HG02981 (cell line): ENCODE data around the gene KCNIP1.

ENCODE experiments used
- ATAC-seq: cut with Tn5 transposase; IDR thresholded peaks from one replicate; pipeline ENCODE4 v1.9.1; 2021; ENCODE audit warnings: mild to moderate bottlenecking, moderate library complexity; ENCODE audit not compliant: unreplicated experiment

Gene KCNIP1

DNA sequence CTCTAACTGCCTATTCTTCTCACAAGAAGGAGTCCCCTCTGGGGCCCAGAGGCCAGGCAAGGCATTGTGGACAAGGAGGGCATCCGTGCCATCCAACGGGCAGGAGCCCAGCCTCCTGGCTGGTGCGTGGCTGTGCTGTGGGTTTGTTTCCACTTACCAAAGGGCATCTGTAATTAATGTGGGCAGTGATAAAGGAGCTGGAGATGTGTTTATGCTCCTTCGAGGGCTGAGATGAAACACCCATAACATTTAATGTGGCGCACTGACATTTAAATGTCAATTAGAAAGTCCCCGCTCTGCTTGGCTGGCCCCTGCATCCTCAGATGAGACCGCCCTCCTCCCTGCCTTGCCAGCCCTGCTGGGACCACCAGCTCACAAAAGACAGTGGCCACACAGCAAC is 57.1 kb downstream of the KCNIP1 start:
- ATAC-seq, result no peak

- no peak for ATAC-seq
Measured at GRCh38 chr5:170562166-170562874, 58.5 kb downstream of the KCNIP1 start.

DNA sequence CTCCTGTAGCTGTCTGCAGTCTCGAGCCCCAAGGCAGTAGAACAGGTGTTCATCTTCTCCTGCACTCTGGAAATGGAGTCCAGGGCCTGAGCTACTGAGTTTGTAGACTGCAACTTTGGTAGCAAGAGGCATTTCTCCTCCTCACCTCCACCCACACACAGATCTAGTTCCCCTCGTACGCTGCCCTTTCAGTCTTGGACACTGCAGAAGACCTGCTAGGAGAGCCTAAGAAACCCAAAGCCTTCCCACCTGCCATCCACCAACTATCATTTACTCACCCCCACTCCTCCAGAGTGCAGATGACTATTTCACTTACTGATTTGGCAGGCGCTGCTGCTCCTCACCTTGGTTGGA is 59.0 kb downstream of the KCNIP1 start:
- ATAC-seq, result no peak

DNA sequence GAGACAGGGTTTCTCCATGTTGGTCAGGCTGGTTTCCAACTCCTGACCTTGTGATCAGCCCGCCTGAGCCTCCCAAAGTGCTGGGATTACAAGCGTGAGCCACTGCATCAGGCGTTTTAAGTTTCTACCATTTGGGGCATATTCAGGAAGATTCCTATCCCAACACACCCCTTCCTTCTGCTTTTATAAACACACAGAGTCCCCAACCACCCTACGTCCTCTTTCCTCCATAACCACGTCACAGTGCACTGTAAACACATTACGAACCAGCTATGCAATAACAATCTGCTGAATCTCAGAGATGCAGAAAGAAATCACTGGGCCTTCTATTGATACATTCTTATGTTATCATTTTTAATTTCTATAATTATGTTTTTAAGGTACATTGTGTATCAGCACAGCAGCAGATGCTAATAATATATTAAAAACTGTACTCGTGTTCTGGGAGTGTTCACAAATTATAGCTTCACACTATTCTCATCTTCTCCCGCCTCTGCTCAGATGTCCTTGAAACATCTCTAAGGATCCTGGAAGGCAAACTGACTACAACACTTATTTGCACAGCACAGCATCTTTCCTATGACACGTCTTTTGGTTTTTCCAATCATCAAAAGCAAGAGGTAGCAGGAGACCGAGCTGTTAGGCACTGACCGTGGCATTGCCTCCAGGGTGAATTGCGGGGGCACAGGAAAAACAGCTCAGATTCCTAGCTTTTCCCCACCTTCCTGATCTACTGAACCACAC is 60.2 kb downstream of the KCNIP1 start:
- no peak for ATAC-seq

GRCh38 chr5:170565072-170565471 is 61.3 kb downstream of the KCNIP1 start:
- no peak for ATAC-seq

- no peak for ATAC-seq
Measured at GRCh38 chr5:170569101-170569500, 65.3 kb downstream of the KCNIP1 start.

GRCh38 chr5:170570476-170570875 is 66.7 kb downstream of the KCNIP1 start:
- no peak for ATAC-seq

DNA sequence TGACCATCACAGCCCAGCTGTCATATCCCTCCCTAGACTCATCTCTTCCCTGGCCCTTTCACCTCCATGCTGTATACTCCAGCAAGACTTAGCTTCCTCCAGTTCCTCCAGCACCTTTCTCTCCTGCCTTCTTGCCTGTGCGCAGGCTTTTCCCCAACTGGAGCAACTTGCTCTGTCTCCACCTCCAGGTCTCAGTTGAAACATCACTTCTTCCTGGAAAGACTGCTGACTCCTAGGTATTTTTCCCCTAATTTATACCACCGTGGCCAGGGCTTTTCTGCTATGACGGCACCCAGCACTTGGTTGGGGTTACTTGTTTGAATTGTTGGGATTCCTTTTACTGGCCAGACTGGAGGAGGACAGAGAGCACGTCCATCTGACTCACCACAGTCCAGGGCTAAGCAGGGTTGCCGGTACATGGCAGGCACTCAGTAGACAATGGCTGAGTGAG is 67.5 kb downstream of the KCNIP1 start:
- no peak for ATAC-seq

DNA sequence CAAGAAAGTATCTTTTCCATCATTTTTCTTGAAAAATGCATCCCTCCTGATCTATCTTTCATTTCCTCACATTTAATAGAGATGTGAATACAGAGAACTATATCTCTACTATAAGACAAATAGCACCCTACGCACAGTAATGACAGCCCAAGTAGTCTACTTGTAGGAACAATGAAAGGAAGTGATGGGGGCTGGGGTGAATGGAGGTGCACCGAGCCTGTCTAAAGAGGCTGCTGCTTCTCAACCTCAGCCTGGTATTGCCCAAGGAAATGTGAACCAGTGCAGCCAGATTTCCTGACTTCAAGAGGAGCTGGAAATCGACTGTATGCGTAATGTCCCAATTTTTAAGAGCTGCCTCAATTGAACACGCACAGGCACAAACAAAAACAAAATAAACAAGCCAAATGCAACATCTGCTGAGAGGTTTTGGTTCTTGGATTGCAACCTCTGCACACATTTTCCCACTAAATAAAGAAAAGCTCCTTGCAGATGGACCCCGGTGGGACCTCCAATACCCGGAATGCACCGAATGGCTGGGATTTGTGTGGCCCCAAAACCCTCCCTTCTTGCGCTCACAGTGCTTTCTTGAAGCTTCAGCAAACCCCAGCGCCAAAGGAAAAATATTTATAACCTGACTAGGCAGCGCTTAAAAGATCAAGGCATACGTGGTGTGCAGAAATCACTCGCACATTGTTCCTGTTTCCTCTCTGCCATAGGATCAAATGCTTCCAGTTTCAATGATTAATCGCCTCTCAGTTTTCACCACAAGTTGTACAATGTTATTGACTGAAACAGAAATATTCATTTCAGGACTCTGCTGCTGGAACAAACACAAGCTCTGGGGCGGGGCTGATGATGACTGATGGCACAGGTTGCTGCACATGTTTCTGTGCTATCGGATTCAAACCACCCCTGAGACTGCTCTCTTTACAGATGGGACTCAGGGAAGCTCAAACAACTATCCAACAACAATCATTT is 68.3 kb downstream of the KCNIP1 start:
- peak; percentile 82 for ATAC-seq

DNA sequence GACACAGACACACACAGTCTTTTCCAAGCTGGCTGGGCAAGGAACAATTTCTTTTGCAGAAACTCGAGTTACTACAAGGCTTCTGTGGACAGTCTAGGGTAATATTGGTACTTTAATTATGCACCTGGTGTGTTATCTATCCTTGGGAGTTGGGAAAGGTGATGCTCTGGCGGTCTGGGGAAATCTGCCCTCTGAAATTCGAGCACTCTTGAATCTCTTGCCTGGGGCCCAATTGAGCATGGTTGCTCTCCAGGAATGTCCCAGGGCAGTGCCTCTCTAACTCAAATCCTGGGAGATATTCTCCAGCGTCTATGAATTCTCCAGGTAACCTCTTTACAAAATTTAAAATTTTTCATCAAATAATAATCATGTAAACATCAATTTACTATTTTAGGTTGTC is 69.3 kb downstream of the KCNIP1 start:
- ATAC-seq, result no peak

- no peak for ATAC-seq
Measured at GRCh38 chr5:170573660-170574059, 69.8 kb downstream of the KCNIP1 start.

- ATAC-seq, result peak; percentile 49
Measured at GRCh38 chr5:170576602-170577535, 73.0 kb downstream of the KCNIP1 start.

GRCh38 chr5:170579601-170580000 is 75.8 kb downstream of the KCNIP1 start:
- ATAC-seq, result no peak

- ATAC-seq, result no peak
Measured at GRCh38 chr5:170581211-170581610, 77.4 kb downstream of the KCNIP1 start.

DNA sequence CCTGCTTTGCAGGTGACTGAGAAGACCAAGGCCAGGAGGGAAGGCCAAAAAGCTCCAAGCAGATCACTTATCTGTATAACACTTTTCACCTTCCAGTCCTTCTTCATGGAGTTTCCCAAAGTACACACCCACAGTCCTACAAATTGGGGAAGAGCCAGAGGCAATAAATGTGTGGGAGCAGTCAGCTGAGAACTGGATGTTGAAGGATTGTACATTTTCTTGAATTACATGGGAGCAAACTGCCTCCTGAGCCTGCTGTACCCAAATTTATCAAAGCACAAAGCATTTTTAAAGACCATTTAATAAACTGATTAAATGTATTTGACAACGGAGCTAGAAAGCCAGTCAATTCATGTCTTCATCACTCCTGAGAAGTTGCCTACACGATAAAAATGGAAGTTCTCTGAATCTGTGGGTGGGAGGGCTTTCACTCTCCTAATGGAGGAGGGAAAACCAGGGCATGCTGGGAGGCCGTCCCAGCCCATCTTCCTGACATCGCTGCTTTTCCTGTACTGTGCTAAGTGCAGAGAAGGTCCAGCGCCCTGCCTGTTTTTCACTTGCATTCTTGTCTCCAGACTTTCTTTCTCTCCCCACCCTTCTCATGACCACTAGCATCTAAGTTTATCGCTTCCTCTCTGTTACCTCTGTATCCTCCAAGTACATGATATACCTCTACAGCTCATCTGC is 79.0 kb downstream of the KCNIP1 start:
- no peak for ATAC-seq

DNA sequence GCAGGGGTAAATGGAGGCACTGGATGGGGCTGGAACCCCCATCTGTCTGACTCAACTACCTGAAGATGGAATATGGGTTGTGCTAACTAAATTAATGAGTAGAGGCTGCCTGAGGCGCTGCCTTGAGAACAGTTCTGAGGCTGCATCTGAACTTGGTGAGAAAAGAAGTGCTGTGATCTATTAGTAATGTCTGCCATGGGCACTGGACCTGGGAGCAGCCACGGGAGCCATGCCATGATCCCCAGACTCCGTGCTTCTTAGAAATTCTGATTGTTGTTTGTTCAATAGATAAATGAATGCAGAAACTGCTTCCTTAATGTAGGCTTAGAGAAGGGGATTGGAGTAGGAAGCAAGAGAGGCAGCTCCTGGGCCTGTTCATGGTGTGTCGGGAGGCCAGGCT is 80.2 kb downstream of the KCNIP1 start:
- ATAC-seq, result no peak

GRCh38 chr5:170584450-170585058 is 80.7 kb downstream of the KCNIP1 start:
- ATAC-seq, result no peak

DNA sequence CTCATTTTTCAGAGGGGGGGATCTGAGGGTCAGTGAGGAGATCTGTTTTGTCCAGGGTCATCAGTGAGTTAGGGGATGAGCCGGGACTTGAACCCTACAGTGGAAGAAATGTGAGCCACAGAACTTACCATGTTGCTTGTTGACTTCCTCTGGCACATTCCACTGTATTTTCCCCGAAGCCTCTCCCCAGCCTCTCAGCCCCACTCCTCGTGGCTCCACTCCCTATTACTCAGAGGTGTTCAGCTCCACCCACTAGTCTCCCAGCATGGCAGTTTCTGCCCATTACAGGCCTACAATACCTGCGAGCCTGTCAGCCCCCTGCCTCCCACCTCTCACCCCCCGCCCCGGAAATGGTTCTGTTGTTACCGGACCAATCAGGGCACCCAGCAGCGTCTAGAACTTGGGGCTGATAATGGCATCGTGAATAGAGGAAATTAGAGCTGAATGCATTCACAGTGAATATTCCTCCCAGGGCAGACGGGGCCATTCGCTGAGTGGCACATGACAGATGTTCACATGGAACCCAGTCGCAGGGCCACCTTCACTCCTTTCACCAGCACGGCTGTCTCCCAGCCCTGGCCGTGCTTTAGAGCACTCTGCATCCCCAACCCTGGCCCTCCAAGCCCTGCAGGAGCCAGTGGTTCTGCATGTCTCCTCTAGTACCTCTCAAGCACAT is 81.6 kb downstream of the KCNIP1 start:
- ATAC-seq, result no peak

- ATAC-seq, result no peak
Measured at GRCh38 chr5:170587808-170588207, 84.0 kb downstream of the KCNIP1 start.
